Ishikawa (cell line): Measurements from ENCODE around the gene VPS16.

Source experiments
- RAD21 ChIP-seq: IDR thresholded peaks from 2 replicates; pipeline ENCODE4 v1.6.1; 2012; ENCODE audit warnings: low read depth
- TEAD4 ChIP-seq: IDR thresholded peaks from 2 replicates; pipeline ENCODE4 v1.6.1; 2012
- YY1 ChIP-seq: IDR thresholded peaks from 2 replicates; pipeline ENCODE4 v1.6.1; 2012; ENCODE audit warnings: low read depth
- TF ChIP-seq, protein P1 (sequence below): IDR thresholded peaks from 2 replicates; pipeline ENCODE4 v1.6.1; 2012; ENCODE audit warnings: low read depth, mild to moderate bottlenecking

GRCh38 chr20:2820084-2820895, 20.3 kb upstream of the VPS16 start:
- TF ChIP-seq, protein P1, sequence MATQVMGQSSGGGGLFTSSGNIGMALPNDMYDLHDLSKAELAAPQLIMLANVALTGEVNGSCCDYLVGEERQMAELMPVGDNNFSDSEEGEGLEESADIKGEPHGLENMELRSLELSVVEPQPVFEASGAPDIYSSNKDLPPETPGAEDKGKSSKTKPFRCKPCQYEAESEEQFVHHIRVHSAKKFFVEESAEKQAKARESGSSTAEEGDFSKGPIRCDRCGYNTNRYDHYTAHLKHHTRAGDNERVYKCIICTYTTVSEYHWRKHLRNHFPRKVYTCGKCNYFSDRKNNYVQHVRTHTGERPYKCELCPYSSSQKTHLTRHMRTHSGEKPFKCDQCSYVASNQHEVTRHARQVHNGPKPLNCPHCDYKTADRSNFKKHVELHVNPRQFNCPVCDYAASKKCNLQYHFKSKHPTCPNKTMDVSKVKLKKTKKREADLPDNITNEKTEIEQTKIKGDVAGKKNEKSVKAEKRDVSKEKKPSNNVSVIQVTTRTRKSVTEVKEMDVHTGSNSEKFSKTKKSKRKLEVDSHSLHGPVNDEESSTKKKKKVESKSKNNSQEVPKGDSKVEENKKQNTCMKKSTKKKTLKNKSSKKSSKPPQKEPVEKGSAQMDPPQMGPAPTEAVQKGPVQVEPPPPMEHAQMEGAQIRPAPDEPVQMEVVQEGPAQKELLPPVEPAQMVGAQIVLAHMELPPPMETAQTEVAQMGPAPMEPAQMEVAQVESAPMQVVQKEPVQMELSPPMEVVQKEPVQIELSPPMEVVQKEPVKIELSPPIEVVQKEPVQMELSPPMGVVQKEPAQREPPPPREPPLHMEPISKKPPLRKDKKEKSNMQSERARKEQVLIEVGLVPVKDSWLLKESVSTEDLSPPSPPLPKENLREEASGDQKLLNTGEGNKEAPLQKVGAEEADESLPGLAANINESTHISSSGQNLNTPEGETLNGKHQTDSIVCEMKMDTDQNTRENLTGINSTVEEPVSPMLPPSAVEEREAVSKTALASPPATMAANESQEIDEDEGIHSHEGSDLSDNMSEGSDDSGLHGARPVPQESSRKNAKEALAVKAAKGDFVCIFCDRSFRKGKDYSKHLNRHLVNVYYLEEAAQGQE = no peak
- TF ChIP-seq YY1 = no peak
- no peak for TF ChIP-seq TEAD4
- TF ChIP-seq RAD21 = no peak
